NCI-H2196 (cell line): ENCODE data around the gene SSBP2.

Experiments
- DNase-seq: peaks from one replicate; lab custom pipeline; 2025; ENCODE audit not compliant: unreplicated experiment; lab: John Stamatoyannopoulos, UW

The SSBP2 gene

GRCh38 chr5:81767938-81768337 lies 17.0 kb upstream of the SSBP2 start:
- DNase-seq, result no peak

GRCh38 chr5:81767097-81767496 lies 16.2 kb upstream of the SSBP2 start:
- DNase-seq, result no peak

GRCh38 chr5:81766611-81767010 lies 15.7 kb upstream of the SSBP2 start:
- DNase-seq, result no peak

GRCh38 chr5:81763294-81763928 lies 12.5 kb upstream of the SSBP2 start:
- DNase-seq, result no peak

- no peak for DNase-seq
These were observed 12.0 kb upstream of the SSBP2 start for GRCh38 chr5:81762853-81763252.

- no peak for DNase-seq
These were observed 11.5 kb upstream of the SSBP2 start for GRCh38 chr5:81762401-81762800.

- DNase-seq, result no peak
These were observed 11.1 kb upstream of the SSBP2 start for GRCh38 chr5:81761970-81762369.

GRCh38 chr5:81761270-81761669 lies 10.4 kb upstream of the SSBP2 start:
- DNase-seq, result no peak

- DNase-seq, result no peak
These were observed 9.6 kb upstream of the SSBP2 start for GRCh38 chr5:81760521-81760920.

- DNase-seq, result no peak
These were observed 8.7 kb upstream of the SSBP2 start for GRCh38 chr5:81759632-81760005.

GRCh38 chr5:81757404-81757803 lies 6.5 kb upstream of the SSBP2 start:
- DNase-seq, result no peak

- DNase-seq, result no peak
These were observed 5.1 kb upstream of the SSBP2 start for GRCh38 chr5:81756016-81756415.

- DNase-seq, result no peak
These were observed 4.4 kb upstream of the SSBP2 start for GRCh38 chr5:81755320-81755719.

- DNase-seq, result no peak
These were observed 3.7 kb upstream of the SSBP2 start for GRCh38 chr5:81754621-81755020.

GRCh38 chr5:81753429-81753828 lies 2.5 kb upstream of the SSBP2 start:
- no peak for DNase-seq

- no peak for DNase-seq
These were observed 1.7 kb upstream of the SSBP2 start for GRCh38 chr5:81752644-81752963.

- no peak for DNase-seq
These were observed 1.1 kb upstream of the SSBP2 start for GRCh38 chr5:81751836-81752643.

- DNase-seq, result no peak
These were observed 439 bp downstream of the SSBP2 start for GRCh38 chr5:81750308-81751008.

- no peak for DNase-seq
These were observed 1.2 kb downstream of the SSBP2 start for GRCh38 chr5:81749561-81750307.

GRCh38 chr5:81749192-81749560 lies 1.7 kb downstream of the SSBP2 start:
- DNase-seq, result no peak

- DNase-seq, result no peak
These were observed 2.3 kb downstream of the SSBP2 start for GRCh38 chr5:81748556-81748955.

- DNase-seq, result no peak
These were observed 3.9 kb downstream of the SSBP2 start for GRCh38 chr5:81747030-81747429.
